Measurements from ENCODE around the gene ATP1B2. TPM values are rescaled to one million over a fixed set of nuclear protein-coding genes. Genes with fewer than 3 reads are reported as not detected.

Gene ATP1B2
- total and polyA plus RNA-seq, 2 of the 8 experiments (the other 6 are each of a cell fraction or from before 2014, with no cell fraction given) = 9.1 to 21.0 TPM

DNA sequence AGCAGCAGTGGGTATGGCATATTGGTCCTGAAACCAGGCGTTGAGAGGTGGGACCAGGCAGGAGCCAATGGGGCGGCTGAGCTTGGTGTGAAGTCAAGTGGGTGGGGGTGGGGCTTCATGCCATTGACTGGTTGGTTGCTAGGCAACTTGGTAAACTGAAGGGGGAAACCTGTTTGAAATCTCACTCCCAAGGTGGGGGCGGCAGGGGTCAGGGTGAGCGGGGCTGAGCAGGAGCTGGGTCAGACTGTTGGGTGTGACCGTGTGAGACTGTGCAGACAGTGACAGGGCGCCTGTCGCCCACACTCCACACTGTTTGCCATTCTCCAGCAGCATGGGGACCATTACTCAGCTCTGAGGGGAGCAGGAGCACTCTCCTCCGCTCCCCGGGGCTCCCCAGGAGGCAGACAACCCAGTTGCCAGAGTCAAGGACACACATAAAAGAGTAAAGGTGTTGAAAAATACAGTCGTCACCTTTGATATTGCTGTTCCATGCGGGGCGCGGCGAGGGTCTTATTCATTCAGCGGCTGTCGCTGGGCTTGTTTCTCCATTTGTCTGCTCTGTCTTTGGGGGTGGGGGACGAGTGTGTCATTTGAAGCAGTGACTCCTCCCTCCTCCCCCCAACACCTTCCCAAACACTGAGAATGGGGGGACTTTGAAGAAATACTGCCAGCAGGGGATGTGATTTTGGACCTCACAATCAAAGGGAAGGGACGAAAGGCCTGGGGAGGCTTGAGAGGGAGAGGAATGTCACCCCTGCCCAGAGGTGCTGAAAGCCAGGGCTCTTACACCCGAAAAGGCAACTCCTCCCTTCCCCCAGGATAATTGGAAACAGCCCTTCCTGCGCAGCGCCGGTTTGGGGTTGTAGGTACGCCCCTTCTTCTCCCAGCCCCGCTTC, 53.1 kb downstream of the ATP1B2 start (continued):
- no peak for TF ChIP-seq CHD7 (IDR thresholded peaks at IDR 0.05; ENCODE audit: insufficient replicate concordance, low read length)
- TF ChIP-seq USF2 (IDR thresholded peaks at IDR 0.05; ENCODE audit: low read length) = no peak
- peak; percentile 42; the same call in 1 of the 2 replicates for TF ChIP-seq SP1 (IDR thresholded peaks at IDR 0.05; ENCODE audit: low read depth, low read length)
- TF ChIP-seq, protein P1, sequence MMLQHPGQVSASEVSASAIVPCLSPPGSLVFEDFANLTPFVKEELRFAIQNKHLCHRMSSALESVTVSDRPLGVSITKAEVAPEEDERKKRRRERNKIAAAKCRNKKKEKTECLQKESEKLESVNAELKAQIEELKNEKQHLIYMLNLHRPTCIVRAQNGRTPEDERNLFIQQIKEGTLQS (IDR thresholded peaks at IDR 0.05; ENCODE audit: insufficient read depth, low read depth, low read length) = no peak
- no peak for TF ChIP-seq PHF8 (conservative IDR thresholded peaks at IDR 0.05; ENCODE audit: low read depth, low read length)
- no peak for TF ChIP-seq TCF12 (IDR thresholded peaks at IDR 0.05; ENCODE audit: low read depth, low read length)
- TF ChIP-seq SIN3A (conservative IDR thresholded peaks at IDR 0.05 in 1 of 2, IDR thresholded peaks at IDR 0.05 in 1 of 2; ENCODE audit: low read depth in 1 of 2, low read length in 2 of 2) = peak; percentile 73 to 83; a peak in 2 of 4 replicates

Data from H1 (cell line).